CD4-positive, alpha-beta T cell treated with Interleukin-1 beta for 1 hour (primary cell): ENCODE measurements around the gene EFHC2.
"Not testable (repeated sequence)": the region's sequence is repeated elsewhere in the genome, so short reads cannot be mapped to it uniquely, and the experiment has no call there.

Experiments used
- DNase-seq, 2 donors: peaks; one replicate each; pipeline ENCODE4 v3.0.0-alpha.2; 2020 to 2022

The EFHC2 gene

GRCh38 chrX:44227991-44228390, 115.5 kb downstream of the EFHC2 start:
- no peak for DNase-seq

GRCh38 chrX:44225667-44226066, 117.8 kb downstream of the EFHC2 start:
- DNase-seq: no peak

- no peak for DNase-seq
Measured at GRCh38 chrX:44224760-44225159, 118.7 kb downstream of the EFHC2 start.

GRCh38 chrX:44223150-44223549, 120.3 kb downstream of the EFHC2 start:
- DNase-seq: no peak

- no peak for DNase-seq
Measured at GRCh38 chrX:44218465-44218864, 125.0 kb downstream of the EFHC2 start.

- no peak for DNase-seq
Measured at GRCh38 chrX:44216171-44216570, 127.3 kb downstream of the EFHC2 start.

- DNase-seq: no peak
Measured at GRCh38 chrX:44203791-44204190, 139.7 kb downstream of the EFHC2 start.

- DNase-seq: no peak
Measured at GRCh38 chrX:44202596-44202995, 140.9 kb downstream of the EFHC2 start.

GRCh38 chrX:44189116-44189515, 154.4 kb downstream of the EFHC2 start:
- no peak for DNase-seq

- not testable (repeated sequence) for DNase-seq
Measured at GRCh38 chrX:44187915-44188314, 155.6 kb downstream of the EFHC2 start.

- no peak for DNase-seq
Measured at GRCh38 chrX:44183329-44183728, 160.1 kb downstream of the EFHC2 start.

GRCh38 chrX:44178274-44179053, 165.0 kb downstream of the EFHC2 start:
- no peak for DNase-seq

GRCh38 chrX:44175455-44175854, 168.0 kb downstream of the EFHC2 start:
- no peak for DNase-seq

GRCh38 chrX:44174061-44174460, 169.4 kb downstream of the EFHC2 start:
- no peak for DNase-seq

- DNase-seq: no peak
Measured at GRCh38 chrX:44173219-44173618, 170.3 kb downstream of the EFHC2 start.

GRCh38 chrX:44167116-44167515, 176.4 kb downstream of the EFHC2 start:
- no peak for DNase-seq

- no peak for DNase-seq
Measured at GRCh38 chrX:44162964-44163475, 180.5 kb downstream of the EFHC2 start.

- no peak for DNase-seq
Measured at GRCh38 chrX:44157858-44158257, 185.6 kb downstream of the EFHC2 start.

- no peak for DNase-seq
Measured at GRCh38 chrX:44157283-44157682, 186.2 kb downstream of the EFHC2 start.

GRCh38 chrX:44156726-44157125, 186.7 kb downstream of the EFHC2 start:
- DNase-seq: no peak

GRCh38 chrX:44155126-44155525, 188.3 kb downstream of the EFHC2 start:
- no peak for DNase-seq

- DNase-seq: no peak
Measured at GRCh38 chrX:44152852-44153251, 190.6 kb downstream of the EFHC2 start.

- DNase-seq: no peak
Measured at GRCh38 chrX:44147130-44147529, 196.3 kb downstream of the EFHC2 start.

GRCh38 chrX:44144177-44144945, 199.1 kb downstream of the EFHC2 start:
- no peak for DNase-seq
